Measurements from ENCODE around the gene CLDN4. TPM values are rescaled to one million over a fixed set of nuclear protein-coding genes. Genes with fewer than 3 reads are reported as not detected.

CLDN4 gene
- total RNA-seq, 1 experiment from 2014 or later = 15.6 TPM

DNA sequence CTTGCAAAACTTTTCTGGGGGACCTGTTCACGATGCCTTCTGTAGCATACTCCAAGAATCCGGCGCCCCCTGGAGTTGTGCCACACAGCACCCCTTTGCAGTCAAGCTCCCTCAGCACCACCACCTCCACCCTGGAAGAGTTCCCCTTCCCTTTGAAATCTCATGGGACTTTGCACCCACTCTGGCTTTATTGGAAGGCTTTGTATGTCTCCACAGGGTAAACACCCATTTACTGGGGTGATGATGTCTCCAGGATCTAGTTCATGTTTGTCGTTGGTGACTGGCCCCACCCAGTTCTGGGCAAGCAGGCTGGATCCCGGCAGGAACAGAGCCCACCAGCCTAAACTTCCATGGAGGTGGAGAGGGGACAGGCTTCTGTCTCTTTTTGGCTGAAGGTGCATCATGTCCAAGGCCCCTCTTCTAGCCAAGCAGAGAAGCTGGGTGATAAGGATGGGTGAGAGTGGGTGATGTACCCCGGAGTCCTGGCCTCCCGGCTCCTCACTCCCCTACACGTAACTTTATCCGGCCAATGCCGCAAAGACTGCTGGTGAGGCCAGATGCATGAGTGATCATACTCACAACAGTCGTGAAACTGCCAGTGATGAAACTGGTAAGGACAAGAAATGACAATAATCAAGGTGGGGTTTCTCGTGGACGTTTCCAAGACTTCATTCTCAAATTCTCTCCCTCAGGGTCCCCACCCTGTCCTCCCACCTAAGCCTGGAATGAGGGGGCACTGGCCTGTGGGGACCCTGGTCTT, 695 bp upstream of the CLDN4 start:
- Histone ChIP-seq H2AK5ac (ENCODE audit: insufficient read length, low read length) (peak overlapping the region; percentile 11), H3K14ac (ENCODE audit: insufficient read depth, low read length) (peak overlapping the region; percentile 86), H3K18ac (ENCODE audit: insufficient read length, low read depth, low read length) (peak overlapping the region; percentile 89), H3K9ac (ENCODE audit: extremely low read depth, insufficient read length, low read length) (peak overlapping the region; percentile 36), H3K56ac (ENCODE audit: insufficient read length, low read depth, low read length) (no peak overlapping the region), H2BK15ac (ENCODE audit: low read depth, low read length) (no peak overlapping the region), H3K23me2 (ENCODE audit: insufficient read length, low read depth, low read length, poor library complexity, severe bottlenecking) (peaks cover 9% of the 10 kb centered on the region), H3K23ac (ENCODE audit: insufficient read length, low read depth, low read length) (no peak overlapping the region), H4K20me1 (ENCODE audit: control insufficient read depth, insufficient read depth, insufficient read length) (no peaks in the 10 kb centered on the region), H2BK20ac (ENCODE audit: low read depth, low read length, poor library complexity, severe bottlenecking) (no peak overlapping the region), H4K5ac (ENCODE audit: insufficient read length, low read depth, low read length) (no peak overlapping the region), H2AFZ (ENCODE audit: low read length) (no peak overlapping the region), H3K27ac (ENCODE audit: insufficient read length, low read depth, low read length) (peak overlapping the region; percentile 5), H2BK120ac (ENCODE audit: low read depth, low read length, poor library complexity, severe bottlenecking) (no peak overlapping the region), H4K8ac (replicated peaks; ENCODE audit: insufficient read length, low read depth, low read length) (no peak overlapping the region), H3K79me1 (ENCODE audit: insufficient read depth, low read depth, low read length, poor library complexity, severe bottlenecking) (no peaks in the 10 kb centered on the region), H3K4me1 (ENCODE audit: insufficient read depth, low read length) (peaks cover 17% of the 10 kb centered on the region), H2BK5ac (ENCODE audit: insufficient read length, low read length) (no peak overlapping the region), H3K79me2 (ENCODE audit: insufficient read depth, low read length) (no peaks in the 10 kb centered on the region), H3T11ph (ENCODE audit: low read length) (no peak overlapping the region), H2BK12ac (ENCODE audit: insufficient read length, low read depth, low read length) (peak overlapping the region; percentile 64), H3K4ac (ENCODE audit: low read depth, low read length) (peak overlapping the region; percentile 43), H4K91ac (ENCODE audit: insufficient read length, low read depth, low read length) (peak overlapping the region; percentile 60), H3K27me3 (ENCODE audit: insufficient read depth, low read length) (no peaks in the 10 kb centered on the region), H3K9me3 (ENCODE audit: control insufficient read depth, low read depth, low read length) (no peaks in the 10 kb centered on the region), H3K4me2 (ENCODE audit: insufficient read depth, insufficient read length, low read length) (peak overlapping the region; percentile 50)
- peak overlapping the region; percentile 29 to 99 (median 83); a peak in 5 of 7 replicates for H3K27ac Mint-ChIP-seq
- no CpG with 5 or more reads among the region's 13 CpGs for WGBS (ENCODE audit: extremely low coverage, insufficient read length, low lambda C conversion rate)
- H3K4me3 Mint-ChIP-seq = peak overlapping the region; percentile 36 to 59; a peak in 4 of 5 replicates
- peaks cover 65 to 75% of the 10 kb centered on the region in 2 experiments for H3K4me1 Mint-ChIP-seq
- H3K27me3 Mint-ChIP-seq (ENCODE audit: low read depth) = peaks cover 15% of the 10 kb centered on the region
- H3K36me3 Mint-ChIP-seq (ENCODE audit: insufficient read depth in 1 of 3, low read depth in 3 of 3) = peaks cover 2 to 7% (median 5%) of the 10 kb centered on the region in 3 experiments; a peak in 4 of 7 replicates
- no peak for DNase-seq
- TF ChIP-seq, protein P1, sequence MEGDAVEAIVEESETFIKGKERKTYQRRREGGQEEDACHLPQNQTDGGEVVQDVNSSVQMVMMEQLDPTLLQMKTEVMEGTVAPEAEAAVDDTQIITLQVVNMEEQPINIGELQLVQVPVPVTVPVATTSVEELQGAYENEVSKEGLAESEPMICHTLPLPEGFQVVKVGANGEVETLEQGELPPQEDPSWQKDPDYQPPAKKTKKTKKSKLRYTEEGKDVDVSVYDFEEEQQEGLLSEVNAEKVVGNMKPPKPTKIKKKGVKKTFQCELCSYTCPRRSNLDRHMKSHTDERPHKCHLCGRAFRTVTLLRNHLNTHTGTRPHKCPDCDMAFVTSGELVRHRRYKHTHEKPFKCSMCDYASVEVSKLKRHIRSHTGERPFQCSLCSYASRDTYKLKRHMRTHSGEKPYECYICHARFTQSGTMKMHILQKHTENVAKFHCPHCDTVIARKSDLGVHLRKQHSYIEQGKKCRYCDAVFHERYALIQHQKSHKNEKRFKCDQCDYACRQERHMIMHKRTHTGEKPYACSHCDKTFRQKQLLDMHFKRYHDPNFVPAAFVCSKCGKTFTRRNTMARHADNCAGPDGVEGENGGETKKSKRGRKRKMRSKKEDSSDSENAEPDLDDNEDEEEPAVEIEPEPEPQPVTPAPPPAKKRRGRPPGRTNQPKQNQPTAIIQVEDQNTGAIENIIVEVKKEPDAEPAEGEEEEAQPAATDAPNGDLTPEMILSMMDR (conservative IDR thresholded peaks at IDR 0.05) = no peak; the same call in 2 of the 3 replicates
- H3K9me3 Mint-ChIP-seq = peaks cover 0 to 4% of the 10 kb centered on the region in 2 experiments; a peak in 3 of 5 replicates
